NCI-H69 (cell line): ENCODE results near the gene RBM27.
"Not testable (repeated sequence)": the region's sequence is repeated elsewhere in the genome, so short reads cannot be mapped to it uniquely, and the experiment has no call there.

ENCODE experiments used
- DNase-seq: peaks from one replicate; lab custom pipeline; 2025; lab: John Stamatoyannopoulos, UW

RBM27 gene

GRCh38 chr5:146208916-146209522 is 5.6 kb downstream of the RBM27 start:
- no peak for DNase-seq

- DNase-seq: no peak
These were observed 6.3 kb downstream of the RBM27 start for GRCh38 chr5:146209714-146210113.

- DNase-seq: not testable (repeated sequence)
These were observed 7.4 kb downstream of the RBM27 start for GRCh38 chr5:146210810-146211209.

GRCh38 chr5:146213210-146213826 is 9.9 kb downstream of the RBM27 start:
- peak; percentile 89 for DNase-seq

GRCh38 chr5:146214881-146215280 is 11.5 kb downstream of the RBM27 start:
- not testable (repeated sequence) for DNase-seq

- no peak for DNase-seq
These were observed 14.8 kb downstream of the RBM27 start for GRCh38 chr5:146218168-146218567.

GRCh38 chr5:146219243-146219642 is 15.8 kb downstream of the RBM27 start:
- DNase-seq: no peak

GRCh38 chr5:146221234-146221633 is 17.8 kb downstream of the RBM27 start:
- no peak for DNase-seq

GRCh38 chr5:146222005-146222404 is 18.6 kb downstream of the RBM27 start:
- DNase-seq: no peak

- DNase-seq: no peak
These were observed 19.8 kb downstream of the RBM27 start for GRCh38 chr5:146223179-146223578.

GRCh38 chr5:146229222-146229621 is 25.8 kb downstream of the RBM27 start:
- DNase-seq: no peak

GRCh38 chr5:146232223-146232622 is 28.8 kb downstream of the RBM27 start:
- DNase-seq: no peak

GRCh38 chr5:146233441-146233840 is 30.0 kb downstream of the RBM27 start:
- no peak for DNase-seq

GRCh38 chr5:146238973-146239372 is 35.6 kb downstream of the RBM27 start:
- no peak for DNase-seq

- no peak for DNase-seq
These were observed 37.5 kb downstream of the RBM27 start for GRCh38 chr5:146240951-146241350.

GRCh38 chr5:146243247-146243646 is 39.8 kb downstream of the RBM27 start:
- DNase-seq: no peak

GRCh38 chr5:146248561-146248960 is 45.2 kb downstream of the RBM27 start:
- DNase-seq: no peak

GRCh38 chr5:146249801-146250200 is 46.4 kb downstream of the RBM27 start:
- no peak for DNase-seq
